Measurements from ENCODE around the gene DERA. TPM values are rescaled to one million over a fixed set of nuclear protein-coding genes. Genes with fewer than 3 reads are reported as not detected.

Gene DERA
- total and polyA plus RNA-seq, 2 of the 8 experiments (the other 6 are each of a cell fraction or from before 2014, with no cell fraction given): 13.1 to 17.1 TPM

GRCh38 chr12:15904378-15904920 lies 6.7 kb upstream of the DERA start:
- no peak for DNase-seq (ENCODE audit: low read depth in 1 of 2, low spot score in 2 of 2)
- 87% methylated on average over 5 of the region's 5 CpGs; no CpG with 5 or more reads in 1 of the 2 experiments for WGBS, 2 experiments (ENCODE audit: extremely low coverage in 1 of 2, insufficient coverage in 1 of 2, insufficient read length in 1 of 2, insufficient replicate concordance in 2 of 2, low coverage in 1 of 2, low lambda C conversion rate in 2 of 2, missing lambda C conversion rate in 1 of 2)
- POLR2A ChIA-PET (ENCODE audit: partially characterized antibody): interaction anchor here (0.7 to 3.4 kb wide), 7 partner anchors 8 to 29 kb away, joined by 3 to 11 read pairs (median 4); partner anchors contain the start of gene STRAP
- TF ChIP-seq ASH2L (IDR thresholded peaks at IDR 0.05; ENCODE audit: low read length) (no peak), POLR2A (IDR thresholded peaks at IDR 0.05; ENCODE audit: control extremely low read depth in 1 of 2, low read depth in 2 of 2, low read length in 2 of 2) (peak in 1 of 2 experiments; percentile 21; a peak in 1 of 3 replicates)
- Histone ChIP-seq H3K9me3 (ENCODE audit: insufficient read depth in 2 of 2, low read depth in 1 of 2, low read length in 1 of 2) (no peaks in the 10 kb centered on the region), H2BK12ac (ENCODE audit: low read depth, low read length) (no peak overlapping the region), H3K27me3 (replicated peaks in 1 of 4; ENCODE audit: control insufficient read depth in 3 of 4, extremely low read depth in 1 of 4, insufficient read depth in 3 of 4, low read length in 3 of 4) (no peaks in the 10 kb centered on the region), H3K4me2 (ENCODE audit: insufficient read depth in 1 of 2, low read depth in 2 of 2, low read length in 2 of 2) (no peak overlapping the region), H3K79me1 (ENCODE audit: low read depth, low read length) (no peaks in the 10 kb centered on the region), H4K20me1 (replicated peaks in 1 of 2; ENCODE audit: control insufficient read depth in 1 of 2, insufficient read depth in 2 of 2, low read length in 2 of 2) (peaks cover 0 to 2% of the 10 kb centered on the region in 2 experiments), H2BK20ac (ENCODE audit: low read length) (no peak overlapping the region), H3K18ac (ENCODE audit: extremely low read depth, low read length) (no peak overlapping the region), H4K91ac (replicated peaks; ENCODE audit: insufficient read length, low read length) (no peak overlapping the region), H3K56ac (replicated peaks; ENCODE audit: insufficient read length, low read depth, low read length) (no peak overlapping the region), H4K8ac (ENCODE audit: extremely low read depth, insufficient read depth, low read length) (no peak overlapping the region), H3K27ac (ENCODE audit: low read depth, low read length) (no peak overlapping the region), H3K79me2 (ENCODE audit: control insufficient read depth in 1 of 2, insufficient read depth in 2 of 2, low read length in 2 of 2) (no peaks in the 10 kb centered on the region), H2AFZ (ENCODE audit: low read length) (no peak overlapping the region), H2BK5ac (ENCODE audit: low read depth, low read length) (no peak overlapping the region), H3K14ac (ENCODE audit: insufficient read length) (no peak overlapping the region), H3K4me1 (replicated peaks in 1 of 4; ENCODE audit: control insufficient read depth in 3 of 4, insufficient read depth in 4 of 4, low read length in 3 of 4) (no peaks in the 10 kb centered on the region), H2BK15ac (ENCODE audit: low read length) (no peak overlapping the region), H2AK5ac (ENCODE audit: low read depth, low read length) (no peak overlapping the region), H2BK120ac (replicated peaks; ENCODE audit: low read depth, low read length) (no peak overlapping the region), H3K4ac (replicated peaks; ENCODE audit: insufficient read length, low read depth, low read length) (no peak overlapping the region), H3K4me3 (ENCODE audit: extremely low read depth in 1 of 4, insufficient read depth in 2 of 4, low read depth in 3 of 4, low read length in 4 of 4) (no peak overlapping the region), H3K23me2 (ENCODE audit: low read depth, low read length) (no peaks in the 10 kb centered on the region), H3K23ac (ENCODE audit: insufficient read length) (no peak overlapping the region), H4K5ac (ENCODE audit: insufficient read length, low read depth, low read length) (no peak overlapping the region), H3K36me3 (ENCODE audit: control insufficient read depth in 2 of 4, insufficient read depth in 4 of 4, low read length in 3 of 4) (peaks cover 3 to 54% (median 32%) of the 10 kb centered on the region in 4 experiments), H3K9ac (replicated peaks in 1 of 4; ENCODE audit: extremely low read depth in 1 of 4, low read depth in 3 of 4, low read length in 3 of 4) (no peak overlapping the region)
- CTCF ChIA-PET (ENCODE audit: partially characterized antibody): interaction anchor here (0.6 to 1.1 kb wide), 2 partner anchors 10 to 29 kb away, joined by 3 read pairs; no protein-coding TSS in a partner anchor
- no peak for FAIRE-seq
